HG03060 (cell line): ENCODE measurements around the gene SYT7.

ENCODE experiments used
- ATAC-seq: cut with Tn5 transposase; IDR thresholded peaks from one replicate; pipeline ENCODE4 v1.9.1; 2021; ENCODE audit warnings: low read depth, moderate number of reproducible peaks; ENCODE audit not compliant: unreplicated experiment

The SYT7 gene

GRCh38 chr11:61586792-61587430 is 6.0 kb upstream of the SYT7 start:
- ATAC-seq = no peak

GRCh38 chr11:61585115-61585514 is 4.2 kb upstream of the SYT7 start:
- no peak for ATAC-seq

- no peak for ATAC-seq
Measured at GRCh38 chr11:61581931-61582330, 1.1 kb upstream of the SYT7 start.

- no peak for ATAC-seq
Measured at GRCh38 chr11:61580271-61580888, 496 bp downstream of the SYT7 start.

GRCh38 chr11:61579676-61580270 is 1.1 kb downstream of the SYT7 start:
- no peak for ATAC-seq

DNA sequence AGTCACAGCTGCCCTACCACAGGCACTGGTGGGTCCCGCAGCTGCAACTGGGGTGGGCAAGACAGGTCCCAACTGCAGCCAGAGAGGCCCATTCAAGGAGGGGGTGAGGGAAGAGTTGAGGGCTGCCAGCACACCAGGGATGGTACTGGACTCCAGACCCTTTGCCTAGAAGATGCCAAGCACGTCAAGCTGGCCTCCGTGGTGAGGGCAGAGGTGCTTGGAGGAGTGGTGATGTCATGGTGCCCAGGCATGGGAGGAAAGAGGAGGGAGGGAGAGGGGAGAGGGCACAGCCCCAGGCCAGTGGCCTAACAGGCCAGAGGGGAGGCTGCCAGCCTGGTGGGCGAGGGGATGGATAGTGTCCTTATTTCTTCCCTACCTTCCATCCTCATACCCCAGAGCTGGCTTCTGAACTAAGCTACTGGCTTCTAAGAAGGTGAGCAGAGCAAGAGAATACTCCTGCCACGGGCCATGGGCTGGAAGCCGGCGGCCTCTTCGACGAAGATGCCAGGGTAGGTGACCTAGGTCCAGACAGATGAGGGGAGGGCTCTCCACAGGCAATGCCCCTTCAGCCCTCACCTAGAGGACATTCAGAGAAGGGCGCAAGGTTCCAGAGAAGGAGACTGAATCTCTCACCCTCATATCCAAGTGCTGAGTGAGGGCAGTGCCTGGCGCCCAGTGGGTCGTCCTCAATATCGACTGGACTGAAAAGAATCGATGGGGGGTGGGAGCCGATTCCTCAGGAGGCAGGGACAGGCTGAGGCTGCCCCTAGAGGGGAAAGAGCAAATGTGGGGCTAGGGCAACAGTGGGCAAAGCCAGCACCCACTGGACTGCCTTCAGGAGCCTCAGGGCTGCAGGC is 1.8 kb downstream of the SYT7 start:
- no peak for ATAC-seq

GRCh38 chr11:61577383-61578118 is 3.3 kb downstream of the SYT7 start:
- ATAC-seq = no peak

DNA sequence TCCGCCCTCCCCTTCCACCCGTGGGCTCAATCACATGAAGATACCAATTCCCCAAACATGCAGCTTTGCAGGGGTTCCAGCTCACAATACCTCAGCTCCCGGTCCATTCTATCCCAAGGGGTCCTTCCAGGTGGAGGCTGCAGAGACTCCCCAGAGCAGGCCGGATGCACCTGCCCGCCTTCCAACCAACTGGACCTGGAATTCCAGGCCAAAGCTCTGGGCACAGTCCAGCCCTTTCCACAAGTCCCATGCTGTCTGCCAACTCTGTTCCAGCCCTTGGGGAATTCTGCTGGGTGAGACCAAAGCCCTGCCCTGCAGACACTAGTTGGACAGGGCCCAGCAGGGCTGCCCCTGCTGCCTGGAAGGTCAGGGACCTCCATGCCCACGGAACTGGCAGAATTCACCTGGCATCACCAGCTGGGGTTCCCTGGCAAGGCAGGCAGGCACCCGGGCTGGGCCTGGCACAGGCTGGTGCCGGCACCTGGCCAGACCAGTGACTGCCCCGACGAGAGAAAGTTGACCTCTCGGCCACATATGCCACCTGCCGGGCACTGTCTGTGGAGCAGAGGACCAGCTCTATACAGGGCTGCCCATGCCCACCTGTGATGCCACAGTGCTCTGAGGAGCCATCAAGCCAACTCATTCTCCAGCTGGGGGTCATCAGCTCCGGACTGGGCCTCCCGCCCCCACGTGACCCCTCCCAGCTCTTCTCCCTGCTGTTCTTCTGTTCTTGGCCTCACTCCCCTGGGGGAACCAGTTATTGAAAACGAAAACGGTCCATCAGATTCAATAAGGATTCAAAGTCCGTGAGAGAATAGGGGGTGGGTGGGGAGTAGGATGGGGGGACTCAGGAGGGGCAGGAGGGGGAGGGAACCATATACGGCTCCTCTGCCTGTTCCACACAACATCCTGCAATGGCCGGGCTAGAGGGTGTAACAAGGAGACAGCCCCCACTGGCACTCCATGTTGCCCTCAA is 4.7 kb downstream of the SYT7 start:
- no peak for ATAC-seq

DNA sequence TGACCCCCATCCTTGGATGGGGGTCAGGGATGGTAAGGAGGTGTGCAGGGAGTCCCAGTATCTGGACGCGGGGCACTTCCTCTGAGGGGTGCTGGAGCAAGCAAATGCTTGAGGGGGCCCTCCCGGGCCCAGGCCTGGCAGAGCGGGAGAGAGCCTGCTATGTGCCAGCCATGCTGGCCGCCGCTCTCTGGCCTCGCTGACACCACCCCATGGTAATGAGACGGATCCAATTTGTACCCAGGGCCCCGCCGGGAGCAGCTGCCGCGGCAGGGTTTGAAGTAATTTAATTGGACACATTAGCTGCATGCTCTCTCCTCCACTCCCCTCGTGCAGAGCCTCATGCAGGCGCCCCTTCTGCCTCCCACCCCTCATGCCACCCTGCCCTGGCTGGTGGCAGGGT is 6.3 kb downstream of the SYT7 start:
- no peak for ATAC-seq

DNA sequence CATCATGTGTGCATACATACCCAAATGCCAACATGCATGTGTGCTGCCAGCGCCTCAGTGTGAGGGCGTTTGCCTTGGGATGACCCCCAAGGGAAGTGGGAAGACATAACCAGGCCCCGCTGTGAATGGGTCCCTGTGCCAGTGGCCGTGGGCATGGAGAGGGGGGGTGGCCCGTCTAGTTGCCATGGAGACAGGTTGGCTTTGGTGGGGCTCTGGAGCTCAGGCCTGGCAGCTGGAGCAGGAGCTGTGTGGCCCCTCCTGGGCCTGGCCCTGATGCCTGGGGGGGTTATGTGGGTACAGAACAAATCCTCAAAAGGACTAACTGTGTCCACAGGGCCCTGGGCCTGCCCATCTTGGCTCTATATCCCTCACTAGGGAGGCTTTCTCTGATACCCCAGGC is 8.0 kb downstream of the SYT7 start:
- no peak for ATAC-seq

- no peak for ATAC-seq
Measured at GRCh38 chr11:61571869-61572268, 9.0 kb downstream of the SYT7 start.

GRCh38 chr11:61571337-61571736 is 9.5 kb downstream of the SYT7 start:
- no peak for ATAC-seq

GRCh38 chr11:61569701-61570100 is 11.2 kb downstream of the SYT7 start:
- ATAC-seq = no peak

GRCh38 chr11:61569018-61569417 is 11.9 kb downstream of the SYT7 start:
- no peak for ATAC-seq

GRCh38 chr11:61567286-61568061 is 13.4 kb downstream of the SYT7 start:
- ATAC-seq = no peak

- ATAC-seq = no peak
Measured at GRCh38 chr11:61564936-61565696, 15.8 kb downstream of the SYT7 start.

DNA sequence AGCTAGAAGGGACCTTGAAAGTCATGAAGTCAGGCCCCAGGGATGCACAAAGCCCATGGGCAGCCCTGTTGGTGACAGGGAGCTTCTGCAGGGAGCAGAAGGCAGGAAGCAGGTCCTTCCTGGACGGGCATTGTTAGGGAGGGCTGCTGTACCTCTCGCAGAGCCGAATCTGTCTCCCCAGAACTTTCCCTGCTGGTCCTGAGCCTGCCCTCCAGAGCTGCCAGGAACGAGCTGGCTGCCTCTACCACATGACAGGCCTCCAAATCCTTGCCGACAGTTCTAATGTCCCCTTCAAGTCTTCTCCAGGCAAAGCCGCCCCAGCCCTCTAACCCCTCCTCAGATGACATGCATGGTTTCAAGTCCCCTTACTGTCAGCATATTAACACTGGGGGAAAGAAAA is 20.1 kb downstream of the SYT7 start:
- no peak for ATAC-seq

- no peak for ATAC-seq
Measured at GRCh38 chr11:61556621-61557020, 24.3 kb downstream of the SYT7 start.
